DLD1 (cell line): ENCODE measurements around the gene TOMM70.
"Not testable (repeated sequence)": the region's sequence is repeated elsewhere in the genome, so short reads cannot be mapped to it uniquely, and the experiment has no call there.

Source experiments
- in situ Hi-C: cut with HindIII; loops from 2 replicates; pipeline ENCODE4 v1.10.0; 2017; ENCODE audit warnings: low sequenced_read_pairs

TOMM70 gene

DNA sequence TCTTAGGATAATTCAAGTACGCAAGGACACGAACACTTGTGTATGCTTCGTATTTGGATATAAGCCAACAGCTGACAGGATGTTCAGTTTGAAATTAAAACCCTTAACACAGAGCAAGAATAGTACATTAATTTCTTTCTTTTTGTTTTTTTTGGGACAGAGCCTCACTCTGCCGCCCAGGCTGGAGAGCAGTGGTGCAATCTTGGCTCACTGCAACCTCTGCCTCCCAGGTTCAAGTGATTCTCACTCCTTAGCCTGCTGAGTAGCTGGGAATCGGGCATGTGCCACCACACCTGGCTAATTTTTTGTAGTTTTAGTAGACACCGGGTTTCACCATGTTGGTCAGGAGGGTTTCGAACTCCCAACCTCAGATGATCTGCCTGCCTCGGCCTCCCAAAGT is 32.4 kb downstream of the TOMM70 start:
- in situ Hi-C loops: no loop called here

DNA sequence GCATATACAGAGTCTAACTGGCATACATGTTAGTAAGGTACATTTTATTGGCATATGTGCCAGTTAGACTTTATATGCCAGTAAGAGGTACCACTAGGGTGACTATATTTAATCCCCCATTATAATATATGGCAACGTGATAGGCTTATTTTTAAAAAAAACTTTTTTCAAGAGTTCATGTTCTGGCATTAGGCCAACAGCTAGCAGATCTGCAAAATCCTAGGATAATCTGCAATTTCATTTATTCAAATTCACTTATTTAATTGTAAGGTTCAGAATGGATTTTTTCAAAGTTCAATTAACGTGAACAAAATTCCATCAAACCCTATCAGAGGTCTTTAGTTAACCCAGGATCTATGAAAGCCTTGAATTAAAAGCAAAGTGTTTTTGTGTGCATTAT is 34.5 kb downstream of the TOMM70 start:
- in situ Hi-C loops: no loop called here

DNA sequence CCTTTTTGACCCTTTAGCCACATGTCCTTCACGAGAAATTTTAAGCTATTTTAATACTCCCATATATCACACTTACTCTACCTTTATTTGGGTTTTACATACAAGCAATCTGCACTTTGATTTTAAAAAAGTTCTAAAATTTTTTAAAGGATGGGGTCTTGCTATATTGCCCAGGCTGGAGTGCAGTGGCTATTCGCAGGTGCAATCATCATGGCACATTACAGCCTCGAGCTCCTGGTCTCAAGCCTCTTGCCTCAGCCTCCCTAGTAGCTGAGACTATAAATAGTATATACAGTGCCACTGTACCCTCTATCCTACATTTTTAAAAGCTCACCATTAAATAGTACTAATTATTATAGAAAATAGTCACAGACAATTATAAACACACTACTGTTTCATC is 36.5 kb downstream of the TOMM70 start:
- in situ Hi-C loops: no loop called here

DNA sequence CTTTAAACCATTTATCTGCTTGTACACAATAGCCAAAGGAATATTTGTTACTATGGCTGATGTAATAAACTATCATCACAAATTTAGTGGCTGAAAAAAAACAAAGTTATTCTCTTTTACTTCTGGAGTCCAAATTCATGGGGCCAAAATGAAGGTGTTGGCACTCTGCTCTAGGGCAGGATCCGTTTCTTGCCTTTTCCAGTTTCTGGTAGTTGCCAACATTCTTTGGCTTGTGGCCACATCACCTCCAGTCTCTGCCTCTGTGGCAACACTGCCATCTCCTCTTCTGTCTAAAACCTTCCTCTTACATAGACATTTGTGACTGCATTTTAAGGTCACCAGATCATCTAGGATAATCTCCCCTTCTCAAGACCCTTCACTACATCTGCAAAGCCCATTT is 39.0 kb downstream of the TOMM70 start:
- in situ Hi-C loops: no loop called here

DNA sequence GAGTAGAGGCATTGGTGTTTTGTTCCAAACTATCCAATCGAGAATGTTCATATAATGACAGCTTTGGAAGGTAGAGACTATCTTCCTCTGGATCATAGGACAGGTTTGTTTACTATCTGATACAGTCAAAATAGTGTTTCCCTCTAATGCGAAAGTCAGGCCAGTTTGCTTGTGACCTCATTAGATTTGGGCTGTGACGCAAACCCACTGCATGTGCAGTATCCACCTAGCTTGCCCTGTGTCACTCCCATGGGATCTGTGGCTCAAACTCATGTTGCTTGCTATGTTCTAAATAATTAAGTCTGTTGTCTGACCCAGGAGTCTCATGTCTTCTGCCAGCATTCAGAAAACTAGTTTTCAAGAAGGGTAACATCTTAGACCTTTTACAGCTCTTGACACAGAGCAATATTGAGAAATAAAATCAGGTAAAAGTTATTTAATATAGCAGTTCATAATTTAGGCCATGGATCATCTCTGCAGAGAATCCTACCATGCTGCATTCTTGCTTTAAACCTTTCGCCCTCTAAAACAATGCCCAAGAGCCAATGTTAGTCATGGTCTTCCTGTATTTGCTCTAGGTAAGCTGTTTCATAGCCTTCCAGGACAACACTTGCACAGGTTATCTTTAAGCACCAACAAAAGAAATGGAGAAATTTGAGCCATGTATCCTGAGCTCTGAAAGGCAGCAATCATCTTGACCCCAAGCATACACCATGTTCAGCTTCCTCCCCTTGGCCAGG is 40.0 kb downstream of the TOMM70 start:
- in situ Hi-C loops: no loop called here

DNA sequence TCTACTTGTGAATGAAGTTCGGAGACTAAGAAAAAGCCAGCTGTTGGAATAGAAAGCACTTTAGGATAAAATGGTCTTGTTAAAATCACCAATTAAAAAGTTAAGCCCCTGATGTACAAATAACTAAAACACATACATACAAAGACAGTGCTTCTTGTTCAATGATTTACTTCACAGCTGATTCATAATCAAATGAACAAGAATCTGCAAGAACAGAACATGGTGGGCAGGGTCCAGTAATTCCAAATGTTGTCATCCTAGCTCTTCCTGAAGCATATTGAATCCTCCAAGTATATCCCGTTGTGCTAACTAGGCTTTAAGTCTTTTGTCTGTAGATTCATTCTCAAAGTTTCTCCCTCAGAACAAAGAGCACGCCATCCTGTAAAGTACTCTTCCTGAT is 41.9 kb downstream of the TOMM70 start:
- in situ Hi-C loops: no loop called here

DNA sequence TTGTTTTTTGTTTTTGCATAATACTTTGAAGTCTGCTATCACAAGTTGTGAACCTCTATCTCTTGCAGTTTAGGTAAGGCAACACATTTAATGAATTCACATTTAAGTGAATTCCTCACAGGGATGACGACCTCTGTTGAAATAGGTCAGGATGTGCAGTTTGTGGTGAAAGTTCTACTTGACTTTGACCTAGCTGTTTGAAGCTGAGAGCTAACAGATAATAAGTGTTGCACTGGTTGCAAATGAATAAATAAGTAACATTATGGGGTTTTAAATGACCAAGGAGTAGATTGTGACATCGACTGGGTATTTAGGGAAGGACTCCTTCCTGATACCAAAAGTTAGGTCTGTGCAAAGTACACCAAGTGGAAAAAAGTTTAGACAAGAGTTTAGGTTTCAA is 42.5 kb downstream of the TOMM70 start:
- in situ Hi-C loops: no loop called here

DNA sequence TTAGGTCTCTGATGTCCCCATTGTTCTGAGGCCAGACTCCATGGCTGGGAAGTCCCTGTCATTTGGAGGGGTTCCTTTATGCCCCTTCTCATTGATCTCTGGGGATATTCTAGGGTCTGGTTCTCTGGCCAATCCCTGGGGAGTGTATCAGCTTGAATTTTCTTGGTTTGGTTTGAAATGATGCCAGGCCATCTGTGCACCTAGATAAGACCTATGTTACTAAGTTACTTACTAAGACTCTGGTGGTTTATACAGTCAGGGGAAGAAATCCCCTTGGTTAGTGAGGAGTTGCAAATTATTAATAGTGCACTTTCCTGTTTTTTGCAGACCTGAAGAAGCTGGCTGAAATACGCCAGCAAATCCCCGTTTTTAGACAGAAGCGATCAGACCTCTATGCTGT is 46.0 kb downstream of the TOMM70 start:
- in situ Hi-C loops: no loop called here

DNA sequence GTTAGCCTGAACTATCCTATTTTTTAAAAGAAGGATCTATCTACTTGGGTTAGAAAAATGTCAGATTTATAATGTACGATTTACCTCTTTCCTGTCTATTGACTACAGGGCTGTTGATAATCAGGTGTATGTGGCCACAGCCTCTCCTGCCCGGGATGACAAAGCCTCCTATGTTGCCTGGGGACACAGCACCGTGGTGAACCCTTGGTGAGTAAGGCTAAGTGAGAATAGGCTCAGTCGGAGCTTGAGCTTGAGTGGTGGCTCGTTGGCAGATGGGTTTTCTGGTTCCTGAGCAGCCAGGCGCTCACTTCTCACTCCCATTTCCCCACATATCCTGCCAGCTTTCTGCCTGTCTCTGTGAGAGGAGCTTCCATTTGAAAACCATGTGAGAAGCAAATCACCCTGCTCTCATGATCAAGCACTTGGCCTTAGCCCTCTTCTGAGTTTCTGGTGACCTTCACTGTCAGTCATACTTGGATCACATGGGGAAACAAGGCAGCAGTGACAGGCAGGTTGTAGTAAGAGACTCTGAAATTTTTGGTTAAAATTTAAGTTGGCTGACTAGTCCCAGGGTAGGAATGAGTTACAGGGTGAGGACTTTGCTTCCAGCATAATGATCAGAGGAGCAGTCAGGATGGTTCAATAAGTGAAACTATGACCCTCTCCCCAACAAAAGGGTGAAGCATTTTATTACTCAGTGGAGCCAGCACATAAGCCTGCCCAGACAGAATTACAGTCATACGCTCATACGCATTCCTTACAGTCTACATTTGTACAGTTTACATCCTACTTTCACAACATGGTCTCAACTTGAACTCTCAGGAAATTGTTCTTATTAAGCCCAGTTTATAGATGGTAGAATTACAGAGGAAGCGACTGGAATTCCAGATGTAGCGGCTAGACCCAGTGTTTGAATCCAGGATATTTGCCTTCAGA is 48.3 kb downstream of the TOMM70 start:
- in situ Hi-C loops: no loop called here

DNA sequence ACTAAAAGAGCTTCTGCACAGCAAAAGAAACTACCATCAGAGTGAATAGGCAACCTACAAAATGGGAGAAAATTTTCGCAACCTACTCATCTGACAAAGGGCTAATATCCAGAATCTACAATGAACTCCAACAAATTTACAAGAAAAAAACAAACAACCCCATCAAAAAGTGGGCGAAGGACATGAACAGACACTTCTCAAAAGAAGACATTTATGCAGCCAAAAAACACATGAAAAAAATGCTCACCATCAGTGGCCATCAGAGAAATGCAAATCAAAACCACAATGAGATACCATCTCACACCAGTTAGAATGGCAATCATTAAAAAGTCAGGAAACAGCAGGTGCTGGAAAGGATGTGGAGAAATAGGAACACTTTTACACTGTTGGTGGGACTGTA is 49.1 kb downstream of the TOMM70 start:
- in situ Hi-C loops: not testable (repeated sequence)

DNA sequence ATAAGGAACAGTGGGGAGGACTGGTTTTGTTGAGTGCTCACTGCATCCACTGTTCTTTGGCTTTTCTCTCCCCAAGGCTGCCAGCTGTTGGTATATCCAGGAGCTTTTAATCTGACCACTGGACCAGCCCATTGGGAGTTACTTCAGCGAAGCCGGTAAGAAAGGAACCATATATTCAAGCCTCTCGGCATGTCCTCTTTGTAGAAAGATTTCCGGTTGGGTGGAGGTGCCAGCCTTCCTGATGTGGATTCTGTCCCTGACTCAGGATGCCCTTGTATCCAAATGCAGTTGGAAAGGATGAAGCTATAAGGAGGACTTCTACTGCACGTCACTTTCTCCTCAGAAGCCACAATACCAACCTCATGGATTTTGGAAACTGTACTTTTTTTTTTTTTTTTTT is 52.2 kb downstream of the TOMM70 start:
- in situ Hi-C loops: no loop called here

DNA sequence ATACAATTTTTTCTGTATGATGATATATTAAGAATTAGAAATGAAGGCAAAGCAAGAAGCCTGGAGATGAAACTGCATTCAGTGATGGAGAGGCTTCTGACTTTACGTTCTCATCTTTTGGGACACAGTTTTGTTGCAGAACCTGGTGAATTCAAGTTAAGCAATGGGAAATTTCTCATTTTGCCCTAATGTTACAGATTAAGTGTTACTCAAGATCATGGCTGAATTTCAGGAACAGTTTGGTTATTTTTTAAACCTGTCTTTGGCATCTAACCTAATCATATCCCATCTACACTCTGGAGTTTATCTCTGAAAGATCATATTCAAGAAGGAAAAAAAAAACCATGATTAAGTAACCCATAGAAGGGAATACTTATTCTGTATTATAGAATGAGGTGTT is 60.4 kb downstream of the TOMM70 start:
- in situ Hi-C loops: no loop called here

DNA sequence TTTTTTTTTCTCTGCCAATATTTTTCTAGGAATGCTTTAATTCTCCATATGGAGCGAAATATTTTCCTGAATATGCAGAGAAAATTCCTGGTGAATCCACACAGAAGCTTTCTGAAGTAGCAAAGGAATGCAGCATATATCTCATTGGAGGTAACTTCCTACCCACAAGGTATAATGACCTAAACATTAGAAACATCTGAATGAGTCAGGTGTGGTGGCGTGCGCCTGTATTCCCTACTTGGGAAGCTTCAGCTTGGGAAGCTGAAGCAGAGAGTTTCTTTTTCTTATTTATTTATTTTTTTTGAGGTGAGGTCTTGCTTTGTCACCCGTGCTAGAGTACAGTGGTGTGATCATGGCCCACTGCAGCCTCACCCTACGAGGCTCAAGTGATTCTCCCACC is 61.1 kb downstream of the TOMM70 start:
- in situ Hi-C loops: no loop called here

DNA sequence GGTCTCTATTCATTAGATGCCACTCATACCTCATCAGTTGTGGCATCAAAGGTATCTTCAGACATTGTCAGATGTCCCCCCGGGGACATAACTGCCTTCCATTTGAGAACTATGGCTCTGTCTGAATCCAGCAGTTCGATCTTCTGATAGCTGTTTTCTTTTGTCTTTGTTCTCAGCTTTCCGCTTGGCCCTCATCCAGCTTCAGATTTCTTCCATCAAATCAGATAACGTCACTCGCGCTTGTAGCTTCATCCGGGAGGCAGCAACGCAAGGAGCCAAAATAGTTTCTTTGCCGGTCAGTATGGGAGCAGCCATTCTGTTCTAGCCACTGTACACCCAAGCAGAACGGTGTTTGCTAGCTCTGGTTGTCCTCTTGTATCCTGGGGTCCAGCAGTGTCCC is 62.0 kb downstream of the TOMM70 start:
- in situ Hi-C loops: no loop called here

DNA sequence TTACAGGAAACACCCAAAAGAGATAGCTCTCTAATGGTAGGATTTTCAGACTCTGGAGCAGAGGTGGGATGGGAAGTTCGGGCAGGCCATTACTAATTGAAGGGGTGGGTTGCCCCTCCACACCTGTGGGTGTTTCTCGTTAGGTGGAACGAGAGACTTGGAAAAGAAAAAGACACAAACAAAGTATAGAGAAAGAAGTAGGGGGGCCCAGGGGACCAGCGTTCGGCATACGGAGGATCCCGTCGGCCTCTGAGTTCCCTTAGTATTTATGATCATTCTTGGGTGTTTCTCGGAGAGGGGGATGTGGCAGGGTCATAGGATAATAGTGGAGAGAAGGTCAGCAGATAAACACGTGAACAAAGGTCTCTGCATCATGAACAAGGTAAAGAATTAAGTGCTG is 64.7 kb downstream of the TOMM70 start:
- in situ Hi-C loops: not testable (repeated sequence)

DNA sequence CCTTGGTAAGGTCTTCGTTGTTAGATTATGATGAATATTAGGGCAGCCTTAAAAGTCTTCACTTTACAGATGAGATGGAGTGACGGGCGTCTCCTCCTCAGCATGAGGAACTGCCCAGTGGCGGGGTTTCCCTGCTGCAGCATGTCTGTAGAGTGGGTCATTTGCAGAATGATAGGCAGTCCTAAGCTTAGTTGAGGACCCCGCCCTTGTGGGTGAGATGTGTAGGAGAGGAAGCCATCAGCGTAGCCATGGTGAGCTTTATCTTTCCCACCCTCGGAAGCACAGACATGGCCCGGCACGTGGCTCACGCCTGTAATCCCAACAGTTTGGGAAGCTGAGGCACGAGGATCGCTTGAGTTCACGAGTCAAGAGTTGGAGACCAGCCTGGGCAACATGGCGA is 65.5 kb downstream of the TOMM70 start:
- in situ Hi-C loops: no loop called here

DNA sequence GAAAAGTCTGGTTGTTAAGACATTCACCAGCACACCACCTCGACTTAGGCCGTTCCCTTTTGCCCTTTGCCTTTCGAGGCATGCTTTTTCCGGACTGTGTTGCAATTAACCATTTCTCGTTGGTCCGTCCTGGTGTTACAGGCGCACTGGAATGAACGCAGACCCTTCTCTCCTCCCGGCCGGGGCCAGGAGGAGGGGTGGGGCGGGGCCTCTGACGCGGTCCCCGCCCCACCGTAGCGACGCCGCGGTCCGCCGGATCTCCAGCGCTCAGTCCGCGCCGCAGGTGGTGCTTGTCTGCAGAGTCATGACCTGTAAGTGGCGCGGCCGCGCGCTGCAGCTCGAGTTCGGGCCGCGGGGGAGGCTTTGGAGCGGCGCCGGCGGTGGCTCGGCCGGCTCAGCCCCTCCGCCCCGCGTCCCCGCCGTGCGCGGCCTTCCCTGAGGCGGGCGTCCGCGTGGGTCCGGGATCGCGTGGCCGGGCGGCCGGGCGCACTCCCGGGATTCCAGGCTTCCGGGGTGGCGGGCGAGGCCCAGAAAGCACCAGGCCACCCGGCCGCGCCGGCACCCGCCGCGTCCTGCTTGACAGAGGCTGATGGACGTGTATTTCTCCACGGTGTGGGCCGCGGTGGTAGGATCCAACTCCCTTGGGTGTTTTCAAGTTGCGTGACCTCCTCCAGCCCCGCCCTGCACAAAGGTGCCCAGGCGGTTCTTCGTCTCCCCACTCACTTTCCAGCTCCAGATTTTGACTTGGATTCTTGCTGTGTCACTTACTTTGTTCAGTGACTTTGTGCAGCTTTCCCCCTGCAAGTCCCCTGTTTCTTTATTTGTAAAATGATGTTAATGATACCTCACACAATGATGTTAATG is 66.2 kb downstream of the TOMM70 start, which contains the start of gene NIT2:
NIT2 (plus strand) TSS at position 270 of the 864 bp plus-strand sequence; CDS start at position 305, 35 bp downstream.
- in situ Hi-C loops: no loop called here

DNA sequence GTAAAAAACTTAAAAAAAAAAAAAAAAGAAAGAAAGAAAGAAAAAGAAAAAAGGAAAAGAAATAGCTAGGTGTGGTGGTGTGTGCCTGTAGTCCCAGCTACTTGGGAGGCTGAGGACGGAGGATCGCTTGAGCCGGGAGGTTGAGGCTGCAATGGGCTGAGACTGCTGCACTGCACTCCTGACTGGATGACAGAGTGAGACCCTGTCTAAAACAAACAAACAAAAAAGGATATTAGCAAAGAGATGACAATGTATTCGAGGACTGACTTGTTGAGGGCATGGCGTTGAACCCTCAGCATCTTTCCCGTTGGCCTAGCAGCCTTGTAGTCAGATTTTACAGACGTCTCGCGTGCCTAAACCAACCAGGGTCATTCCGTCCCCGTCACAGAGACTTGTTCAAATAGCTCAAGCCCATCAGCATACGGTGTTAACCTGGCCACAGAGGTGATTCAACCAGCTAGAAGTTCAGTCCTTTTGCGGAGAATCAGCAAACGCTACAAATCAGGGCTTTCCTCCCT is 66.9 kb downstream of the TOMM70 start:
- in situ Hi-C loops: no loop called here

DNA sequence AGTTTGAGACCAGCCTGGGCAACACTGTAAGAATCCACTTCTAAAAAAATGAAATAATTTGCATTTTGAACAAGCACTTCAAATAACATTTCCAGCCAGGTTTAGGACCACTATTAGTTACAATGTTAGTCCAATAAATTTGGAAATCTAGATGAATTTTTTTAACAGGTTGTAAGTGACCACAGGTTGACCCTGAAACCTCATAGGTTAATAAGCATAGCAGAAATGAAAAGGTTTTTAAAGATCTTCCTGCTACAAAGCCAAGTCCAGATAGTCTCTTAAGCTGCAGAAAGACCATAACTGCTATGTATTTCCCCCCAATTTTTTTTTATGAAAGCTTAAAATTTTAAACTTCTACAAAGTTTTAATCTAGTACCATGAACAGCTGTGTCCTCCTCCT is 67.8 kb downstream of the TOMM70 start:
- in situ Hi-C loops: no loop called here

DNA sequence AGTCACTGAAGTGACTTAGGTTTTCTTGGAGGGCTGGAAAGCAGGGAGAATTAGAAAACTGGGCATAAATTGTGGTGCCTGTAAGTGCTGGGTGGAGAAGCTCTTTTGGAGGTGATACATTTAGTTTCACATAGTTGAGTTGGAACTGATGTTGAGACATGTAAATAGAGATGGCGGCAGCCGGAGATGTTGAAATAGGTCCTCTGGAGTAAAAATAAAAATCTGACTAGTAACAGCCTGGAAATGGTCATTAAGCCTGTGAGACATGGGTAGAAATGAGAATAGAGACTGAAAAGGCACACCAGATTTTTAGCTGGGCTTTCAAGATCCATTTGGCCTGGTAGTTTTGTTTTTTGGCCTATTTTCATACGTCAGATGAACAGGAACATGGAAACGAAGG is 69.2 kb downstream of the TOMM70 start:
- in situ Hi-C loops: no loop called here

DNA sequence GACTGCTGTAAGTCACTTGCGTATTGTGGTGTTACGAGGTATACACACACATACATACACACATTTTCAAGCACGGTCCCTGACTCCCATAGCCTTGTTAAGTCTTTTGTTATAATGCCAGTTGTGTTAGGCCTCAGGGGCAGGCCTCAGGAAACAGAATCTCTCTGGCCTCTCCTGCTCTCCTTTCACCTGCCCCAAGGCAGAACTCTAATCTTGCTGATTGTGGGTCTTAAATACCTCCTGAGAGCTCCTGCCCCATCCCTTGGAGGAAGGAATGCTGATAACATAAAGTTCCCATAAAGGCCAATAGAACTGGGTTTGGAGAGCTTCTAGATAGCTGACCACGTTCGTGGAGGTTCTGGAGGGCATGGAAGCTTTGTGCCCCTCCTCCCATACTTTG is 70.2 kb downstream of the TOMM70 start:
- in situ Hi-C loops: no loop called here
